HAP-1 (cell line): Measurements from ENCODE around the gene EEF2K.
A peak's percentile ranks its signal among the peaks of the same experiment; 100 is the strongest.
"Not testable (repeated sequence)": the region's sequence is repeated elsewhere in the genome, so short reads cannot be mapped to it uniquely, and the experiment has no call there.

Experiments used
- DNase-seq, 2 experiments: peaks; one replicate each; pipeline ENCODE4 v3.0.0-alpha.2; 2016 to 2020; ENCODE audit warnings: low spot score in 2 of 2
- H3K27me3 ChIP-seq: fragments of 250-450 bp; sonication (Bioruptor Pico); 2 replicates; pipeline ENCODE4 v1.5.1; 2020; ENCODE audit warnings: low read depth, mild to moderate bottlenecking, moderate library complexity
- H3K36me3 ChIP-seq: fragments of 250-450 bp; sonication (Bioruptor Pico); replicated peaks from 2 replicates; pipeline ENCODE4 v1.5.1; 2020; ENCODE audit warnings: mild to moderate bottlenecking
- H3K4me1 ChIP-seq: fragments of 250-450 bp; sonication (Bioruptor Pico); 2 replicates; pipeline ENCODE4 v1.5.1; 2020; ENCODE audit warnings: mild to moderate bottlenecking
- H3K4me3 ChIP-seq: fragments of 250-450 bp; sonication (Bioruptor Pico); 2 replicates; pipeline ENCODE4 v1.5.1; 2020; ENCODE audit warnings: mild to moderate bottlenecking, moderate library complexity
- H3K9me3 ChIP-seq: fragments of 250-450 bp; sonication (Bioruptor Pico); 2 replicates; pipeline ENCODE4 v1.5.1; 2020; ENCODE audit warnings: mild to moderate bottlenecking, moderate library complexity
- in situ Hi-C: fragments of 300-500 bp; cut with MboI; formaldehyde crosslinking; loops from 3 replicates; pipeline ENCODE4 v1.14.3; 2020; ENCODE audit warnings: low sequenced_read_pairs, inconsistent platforms, mixed read lengths

The EEF2K gene

DNA sequence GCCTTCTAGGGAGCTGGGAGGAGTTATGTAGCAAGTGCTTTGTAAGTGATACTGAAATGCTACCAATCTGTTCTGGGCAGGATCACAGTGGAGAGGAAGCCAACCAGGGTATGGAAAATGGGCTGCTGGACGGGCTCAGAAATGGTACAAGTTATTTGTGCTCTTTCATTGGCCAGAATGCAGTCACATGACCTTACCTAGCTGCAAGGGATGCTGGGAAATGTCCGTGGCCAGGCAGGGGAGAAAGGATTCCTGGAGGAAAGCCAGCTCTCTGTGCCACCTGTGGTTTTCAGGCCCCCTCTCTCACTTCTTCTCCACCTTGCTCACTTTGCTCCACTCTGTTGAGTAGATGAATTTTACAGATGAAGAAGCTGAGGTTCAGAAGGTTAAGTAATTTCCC, 4.8 kb downstream of the EEF2K start:
- Histone ChIP-seq H3K4me1 (no peaks in the 10 kb centered on the region; the same call in 1 of the 2 replicates), H3K27me3 (no peaks in the 10 kb centered on the region), H3K36me3 (peaks cover 25% of the 10 kb centered on the region), H3K9me3 (no peaks in the 10 kb centered on the region), H3K4me3 (no peak overlapping the region)
- in situ Hi-C loops = no loop called here
- DNase-seq = no peak

DNA sequence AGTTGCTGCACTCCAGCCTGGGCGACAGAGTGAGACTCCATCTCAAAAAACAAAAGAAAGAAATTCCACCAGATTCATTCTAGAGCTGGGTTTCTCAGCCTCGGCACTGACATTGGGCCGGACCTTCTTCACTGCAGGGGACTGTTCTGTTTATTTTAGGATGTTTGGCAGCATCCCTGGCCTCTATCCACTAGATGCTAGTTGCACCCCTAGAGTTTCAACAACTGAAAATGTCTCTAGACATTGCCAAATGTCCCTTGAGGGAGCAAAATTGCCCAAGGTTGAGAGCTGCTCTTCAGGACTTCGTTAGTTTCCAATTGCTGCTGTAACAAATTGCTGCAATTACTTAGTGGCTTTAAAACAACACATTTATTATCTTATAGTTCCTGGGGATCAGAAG, 7.2 kb downstream of the EEF2K start:
- Histone ChIP-seq H3K36me3 (peaks cover 21% of the 10 kb centered on the region), H3K27me3 (no peaks in the 10 kb centered on the region), H3K4me3 (no peak overlapping the region), H3K4me1 (no peaks in the 10 kb centered on the region; the same call in 1 of the 2 replicates), H3K9me3 (no peaks in the 10 kb centered on the region)
- in situ Hi-C loops = no loop called here
- no peak for DNase-seq

DNA sequence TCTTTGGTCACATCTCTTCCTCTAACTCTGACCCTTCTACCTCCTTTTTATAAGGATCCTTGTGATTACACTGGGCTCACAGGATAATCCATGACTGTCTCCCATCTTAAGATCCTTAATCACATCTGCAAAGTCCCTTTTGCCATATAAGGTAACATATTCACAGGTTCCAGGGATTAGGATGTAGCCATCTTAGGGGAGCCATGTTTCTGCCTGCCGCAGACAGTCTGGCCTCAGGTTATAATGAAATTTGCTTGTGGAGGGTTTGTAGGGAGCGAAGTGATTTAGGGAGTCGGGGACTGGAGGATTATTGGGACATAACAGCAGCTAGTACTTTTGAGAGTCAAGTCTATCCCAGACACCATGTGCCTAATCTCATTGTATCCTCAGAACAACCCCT, 7.7 kb downstream of the EEF2K start:
- Histone ChIP-seq H3K4me1 (no peaks in the 10 kb centered on the region), H3K27me3 (no peaks in the 10 kb centered on the region), H3K4me3 (no peak overlapping the region), H3K9me3 (no peaks in the 10 kb centered on the region), H3K36me3 (peaks cover 21% of the 10 kb centered on the region)
- in situ Hi-C loops = no loop called here
- no peak for DNase-seq

DNA sequence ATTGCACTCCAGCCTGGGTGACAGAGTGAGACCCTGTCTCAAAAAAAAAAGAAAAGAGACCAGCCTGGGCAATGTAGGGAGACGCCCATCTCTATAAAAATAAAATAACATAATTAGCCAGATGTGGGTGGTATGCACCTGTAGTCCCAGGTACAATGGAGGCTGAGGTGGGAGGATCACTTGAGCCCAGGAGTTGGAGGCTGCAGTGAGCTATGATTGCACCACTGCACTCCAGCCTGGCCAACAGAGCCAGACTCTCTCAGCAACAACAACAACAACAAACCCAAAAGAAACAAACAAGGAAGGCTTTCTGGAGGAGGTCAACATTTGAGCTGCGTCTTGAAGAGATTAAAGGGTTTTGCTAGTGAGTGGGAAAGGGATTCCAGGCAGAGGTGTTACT, 8.3 kb downstream of the EEF2K start:
- H3K4me3 ChIP-seq = no peak overlapping the region
- peaks cover 21% of the 10 kb centered on the region for H3K36me3 ChIP-seq
- H3K9me3 ChIP-seq = no peaks in the 10 kb centered on the region

DNA sequence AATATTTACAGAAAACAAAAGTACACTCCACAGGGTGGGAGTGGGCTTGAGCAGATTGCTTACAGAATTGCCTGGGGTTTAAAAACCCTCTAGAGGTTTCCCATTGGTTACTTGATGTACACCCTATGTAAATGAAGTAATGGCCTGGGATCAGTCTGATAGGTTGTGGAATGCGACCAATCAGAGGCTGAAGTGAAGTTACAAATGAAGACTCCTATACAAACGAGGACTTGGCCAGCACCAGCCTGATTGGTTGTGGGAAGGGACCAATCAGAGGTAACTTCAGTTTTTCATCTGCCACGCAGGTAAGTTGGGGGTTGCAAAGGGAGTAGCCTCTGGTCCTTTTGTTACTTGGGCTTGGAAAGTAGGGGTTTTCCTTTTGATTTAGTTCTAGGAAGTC, 8.8 kb downstream of the EEF2K start:
- Histone ChIP-seq H3K27me3 (no peaks in the 10 kb centered on the region), H3K36me3 (peaks cover 17% of the 10 kb centered on the region), H3K9me3 (no peaks in the 10 kb centered on the region), H3K4me1 (no peaks in the 10 kb centered on the region), H3K4me3 (no peak overlapping the region)
- DNase-seq = no peak
- in situ Hi-C loops = no loop called here

More for the DNA sequence above, 8.3 kb downstream of the EEF2K start:
- DNase-seq = no peak
- no peaks in the 10 kb centered on the region for H3K27me3 ChIP-seq
- in situ Hi-C loops = no loop called here
- H3K4me1 ChIP-seq = no peaks in the 10 kb centered on the region

DNA sequence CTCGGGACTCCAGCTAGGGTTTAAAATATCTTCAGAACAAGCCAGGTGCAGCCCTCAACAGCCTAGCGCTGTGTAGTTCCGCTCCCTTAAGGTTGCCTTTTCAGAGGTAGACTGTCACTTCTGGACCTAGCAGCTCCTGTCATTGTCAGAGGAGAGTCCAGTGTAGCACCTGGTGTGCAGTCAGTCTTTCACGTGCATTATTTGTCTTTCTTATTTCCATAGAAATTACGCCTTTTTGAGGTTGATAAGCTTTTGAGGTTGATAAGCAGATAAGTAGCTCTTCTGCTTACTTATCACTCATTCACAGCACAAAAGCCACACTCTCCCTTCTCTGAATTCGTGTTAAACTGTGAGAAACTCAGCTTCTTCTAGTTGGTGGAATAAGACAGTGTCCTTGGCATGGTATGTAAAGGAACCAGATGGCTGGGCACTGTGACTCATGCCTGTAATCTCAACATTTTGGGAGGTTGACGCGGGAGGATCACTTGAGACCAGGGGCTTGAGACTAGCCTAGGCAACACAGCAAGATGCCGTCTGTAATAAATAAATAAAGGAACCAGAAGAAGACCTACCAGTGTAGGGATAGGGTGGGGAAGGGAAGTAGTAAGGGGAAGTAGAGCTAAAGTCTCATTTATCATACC, 10.2 kb downstream of the EEF2K start:
- in situ Hi-C loops = no loop called here
- H3K4me3 ChIP-seq = no peak overlapping the region
- DNase-seq = no peak
- H3K36me3 ChIP-seq = peaks cover 13% of the 10 kb centered on the region
- H3K4me1 ChIP-seq = no peaks in the 10 kb centered on the region
- no peaks in the 10 kb centered on the region for H3K9me3 ChIP-seq
- no peaks in the 10 kb centered on the region for H3K27me3 ChIP-seq

DNA sequence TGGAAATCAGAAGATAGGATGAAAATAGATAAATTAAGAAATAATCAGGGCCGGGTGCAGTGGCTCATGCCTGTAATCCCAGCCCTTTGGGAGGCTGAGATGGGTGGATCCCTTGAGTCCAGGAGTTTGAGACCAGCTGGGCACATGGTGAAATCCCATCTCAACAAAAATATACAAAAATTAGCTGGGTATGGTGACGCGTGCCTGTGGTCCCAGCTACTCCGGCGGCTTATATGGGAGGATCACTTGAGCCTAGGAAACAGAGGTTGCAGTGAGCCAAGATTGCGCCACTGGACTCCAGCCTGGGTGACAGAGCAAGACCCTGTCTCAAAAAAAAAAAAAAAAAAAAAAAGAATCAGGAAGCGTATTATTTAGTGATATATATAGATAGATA, 10.8 kb downstream of the EEF2K start:
- H3K4me3 ChIP-seq, DNase-seq, in situ Hi-C loops, H3K27me3 ChIP-seq, H3K9me3 ChIP-seq, H3K4me1 ChIP-seq: not testable (repeated sequence)
- H3K36me3 ChIP-seq = peaks cover 13% of the 10 kb centered on the region

DNA sequence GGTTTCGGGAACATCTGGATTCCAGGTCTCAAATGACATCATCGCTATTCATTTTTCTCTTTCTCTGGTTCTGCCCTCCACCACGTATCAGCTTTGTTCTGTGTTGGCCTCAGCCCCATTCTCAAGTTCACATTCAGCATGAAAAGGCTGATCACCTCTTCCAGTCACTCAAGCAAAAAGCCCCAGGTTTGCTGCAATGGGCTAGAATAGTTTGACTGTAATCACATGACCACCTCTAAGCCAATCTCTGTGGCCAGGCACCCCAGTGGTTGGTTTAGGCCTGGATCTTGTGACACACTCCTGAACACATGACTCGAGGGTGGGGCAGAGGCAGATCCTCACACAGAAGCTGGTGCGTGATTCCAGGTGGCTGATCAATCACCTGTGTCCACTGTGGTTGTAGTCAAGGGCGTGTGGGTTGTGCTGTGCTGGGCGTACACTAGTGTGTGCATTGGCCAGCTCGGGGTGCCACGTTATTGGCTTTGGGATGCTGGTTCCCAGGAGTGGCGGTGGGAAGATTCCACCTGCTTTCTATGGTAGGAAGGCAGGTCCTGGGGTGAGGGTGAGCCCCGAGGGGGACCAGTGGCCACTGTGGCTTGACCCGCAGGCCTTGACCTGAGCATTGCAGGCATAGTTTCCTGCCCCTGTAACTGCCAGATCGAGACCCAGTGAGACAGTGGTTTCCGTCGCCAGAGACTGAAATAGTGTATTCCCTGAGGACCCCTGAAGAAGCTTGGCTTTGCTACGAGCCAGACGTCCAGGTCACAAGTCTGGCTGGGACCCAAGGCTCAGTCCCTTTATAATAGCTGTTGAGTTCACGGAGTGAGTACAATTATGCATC, 12.0 kb downstream of the EEF2K start:
- Histone ChIP-seq H3K27me3 (no peaks in the 10 kb centered on the region), H3K4me1 (no peaks in the 10 kb centered on the region), H3K36me3 (peaks cover 4% of the 10 kb centered on the region), H3K9me3 (no peaks in the 10 kb centered on the region), H3K4me3 (no peak overlapping the region)
- in situ Hi-C loops = no loop called here
- peak in 1 of 2 experiments; percentile 16 for DNase-seq

DNA sequence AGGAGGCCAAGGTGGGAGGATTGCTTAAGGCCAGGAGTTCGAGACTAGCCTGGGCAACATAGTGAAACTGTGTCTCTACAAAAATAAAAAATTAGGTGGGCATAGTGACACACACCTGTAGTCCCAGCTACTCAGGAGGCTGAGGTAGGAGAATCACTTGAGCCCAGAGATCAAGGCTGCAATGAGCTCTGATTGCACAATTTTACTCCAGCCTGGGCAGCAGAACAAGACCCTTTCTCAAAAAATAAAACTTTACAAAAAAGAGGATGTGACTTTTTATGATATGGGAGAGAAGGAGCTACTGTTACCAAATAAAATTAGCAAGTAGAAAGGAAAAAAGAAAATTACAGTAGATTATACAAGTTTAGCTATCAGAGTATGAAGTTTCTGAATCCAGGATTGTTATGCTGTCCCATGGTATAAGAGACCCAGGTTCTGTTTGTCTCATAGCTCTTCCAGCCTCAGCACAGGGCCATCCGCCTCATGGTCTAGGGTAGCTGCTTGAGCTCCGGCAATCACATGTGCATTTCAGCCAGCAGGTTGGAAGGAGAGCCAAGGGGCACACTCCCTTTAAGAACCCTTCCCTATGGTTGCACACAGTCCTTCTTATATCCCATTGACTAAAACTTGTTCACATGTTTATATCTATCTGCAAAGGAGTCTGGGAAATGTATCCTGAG, 13.5 kb downstream of the EEF2K start:
- Histone ChIP-seq H3K9me3 (no peaks in the 10 kb centered on the region), H3K4me1 (no peaks in the 10 kb centered on the region), H3K36me3 (peaks cover 3% of the 10 kb centered on the region), H3K4me3 (no peak overlapping the region), H3K27me3 (no peaks in the 10 kb centered on the region)
- in situ Hi-C loops = no loop called here
- no peak for DNase-seq

DNA sequence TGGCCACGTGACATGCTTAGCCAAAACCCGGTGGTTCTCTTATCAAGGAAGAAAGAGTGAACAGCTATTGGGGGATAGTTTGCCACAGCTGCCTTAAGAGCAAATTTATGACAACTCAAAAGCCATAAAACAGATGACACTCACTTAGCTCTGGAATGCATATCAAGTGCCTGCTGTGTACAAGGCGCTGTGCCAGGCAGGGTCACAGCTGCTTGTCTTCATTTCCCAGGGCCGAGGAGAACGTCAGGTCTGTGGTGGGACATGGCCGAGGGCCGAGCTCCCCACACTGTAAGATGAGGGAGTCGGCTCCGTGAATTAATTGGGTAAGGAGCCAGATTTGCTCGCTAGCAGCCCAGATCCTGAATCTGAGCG, 14.0 kb downstream of the EEF2K start:
- no peaks in the 10 kb centered on the region for H3K9me3 ChIP-seq
- in situ Hi-C loops = no loop called here
- H3K27me3 ChIP-seq = no peaks in the 10 kb centered on the region
- H3K4me3 ChIP-seq = no peak overlapping the region
- H3K4me1 ChIP-seq = no peaks in the 10 kb centered on the region
- H3K36me3 ChIP-seq = no peaks in the 10 kb centered on the region; the same call in 1 of the 2 replicates
- no peak for DNase-seq

DNA sequence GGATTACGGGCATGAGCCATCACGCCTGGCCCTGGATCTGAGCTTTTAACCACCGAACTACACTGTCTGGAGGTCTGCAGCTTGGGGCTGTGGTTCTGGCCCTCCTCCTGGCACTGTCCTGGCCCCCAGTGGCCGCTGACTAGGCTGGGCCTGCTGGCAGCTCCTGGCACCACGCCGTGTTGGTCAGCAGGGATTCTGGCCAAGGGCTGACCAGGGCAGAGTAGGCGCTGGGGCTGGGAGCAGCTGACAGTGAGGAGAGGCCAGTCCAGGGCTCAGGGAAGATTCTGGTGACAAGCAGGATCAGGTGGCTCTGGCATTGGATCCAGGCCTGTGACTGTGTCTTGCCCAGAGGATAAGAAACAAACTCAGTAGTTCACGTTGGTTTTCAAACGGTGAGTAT, 14.6 kb downstream of the EEF2K start:
- no peaks in the 10 kb centered on the region; the same call in 1 of the 2 replicates for H3K36me3 ChIP-seq
- H3K4me1 ChIP-seq = no peaks in the 10 kb centered on the region
- in situ Hi-C loops = no loop called here
- H3K4me3 ChIP-seq = no peak overlapping the region
- H3K9me3 ChIP-seq = no peaks in the 10 kb centered on the region
- H3K27me3 ChIP-seq = no peaks in the 10 kb centered on the region
- DNase-seq = no peak

DNA sequence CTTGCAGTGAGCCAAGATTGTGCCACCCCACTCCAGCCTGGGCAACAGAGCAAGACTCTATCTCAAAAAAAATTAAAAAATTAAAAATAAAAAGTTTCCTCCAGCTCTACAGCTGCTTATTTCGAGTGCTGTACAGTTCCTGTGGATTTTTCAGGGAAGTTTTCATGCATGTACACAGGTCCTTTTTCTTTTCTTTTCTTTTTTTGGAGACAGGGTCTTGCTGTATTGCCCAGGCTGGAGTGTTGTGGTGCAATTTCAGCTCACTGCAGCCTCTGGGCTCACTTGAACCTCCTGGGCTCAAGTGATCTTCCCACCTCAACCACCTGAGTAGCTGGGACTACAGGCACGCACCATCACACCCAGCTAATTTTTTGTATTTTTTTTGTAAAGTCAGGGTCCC, 15.9 kb downstream of the EEF2K start:
- in situ Hi-C loops = no loop called here
- peaks cover 2% of the 10 kb centered on the region for H3K36me3 ChIP-seq
- no peaks in the 10 kb centered on the region for H3K4me1 ChIP-seq
- no peaks in the 10 kb centered on the region for H3K27me3 ChIP-seq
- H3K4me3 ChIP-seq = no peak overlapping the region
- H3K9me3 ChIP-seq = no peaks in the 10 kb centered on the region
- DNase-seq = no peak

DNA sequence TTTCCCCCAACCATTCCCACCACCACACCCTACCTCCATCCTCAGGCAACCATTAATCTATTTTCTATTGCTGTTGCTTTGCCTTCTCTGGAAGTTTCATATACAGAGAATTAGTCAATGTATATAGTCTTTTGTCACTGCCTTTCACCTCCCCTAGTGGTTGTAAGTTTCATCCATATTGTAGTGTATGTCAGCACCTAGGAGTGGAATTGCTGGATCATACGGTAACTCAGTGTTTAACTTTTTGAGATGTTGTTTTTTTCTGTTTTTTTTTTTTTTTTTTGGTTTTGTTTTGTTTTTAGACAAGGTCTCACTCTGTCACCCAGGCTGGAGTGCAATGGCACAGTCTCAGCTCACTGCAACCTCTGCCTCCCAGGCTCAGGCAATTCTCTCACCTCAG, 16.9 kb downstream of the EEF2K start:
- no peak for DNase-seq
- Histone ChIP-seq H3K36me3 (peaks cover 6% of the 10 kb centered on the region), H3K9me3 (no peaks in the 10 kb centered on the region), H3K4me3 (no peak overlapping the region), H3K4me1 (no peaks in the 10 kb centered on the region), H3K27me3 (no peaks in the 10 kb centered on the region)
- in situ Hi-C loops = no loop called here

DNA sequence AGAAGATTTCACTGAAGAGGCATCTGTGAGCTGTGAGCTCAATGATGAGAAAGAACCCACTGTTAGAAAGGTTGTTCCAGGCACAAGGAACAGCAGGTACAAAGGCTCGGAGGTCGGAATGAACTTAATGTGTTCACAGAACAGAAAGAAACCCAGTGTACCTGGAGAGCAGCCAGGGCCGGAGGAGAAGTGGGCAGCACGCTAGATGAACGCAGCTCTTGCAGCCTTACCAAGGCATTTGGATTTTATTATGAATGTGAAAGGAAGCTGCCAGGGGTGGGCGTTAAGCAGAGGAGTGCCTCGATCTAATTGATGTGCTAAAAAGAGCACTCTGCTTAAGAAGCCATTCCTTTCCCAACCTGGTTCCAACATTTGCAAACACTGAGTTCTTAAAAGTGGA, 19.0 kb downstream of the EEF2K start:
- Histone ChIP-seq H3K4me3 (no peak overlapping the region), H3K4me1 (no peaks in the 10 kb centered on the region), H3K36me3 (peaks cover 14% of the 10 kb centered on the region), H3K27me3 (no peaks in the 10 kb centered on the region), H3K9me3 (no peaks in the 10 kb centered on the region)
- no peak for DNase-seq
- in situ Hi-C loops = no loop called here
